D721Med (cell line): ENCODE measurements around the gene LRRN3.
"Not testable (repeated sequence)": the region's sequence is repeated elsewhere in the genome, so short reads cannot be mapped to it uniquely, and the experiment has no call there.

Experiments used
- DNase-seq: peaks from one replicate; pipeline ENCODE4 v3.0.0; 2011; ENCODE audit warnings: low spot score; ENCODE audit not compliant: insufficient read length
- FAIRE-seq: peaks from 2 replicates; lab custom pipeline; 2011; peaks lifted over from hg19 to GRCh38; lab: Jason Lieb, UNC
- TF ChIP-seq, protein P1 (sequence below): IDR thresholded peaks from 2 replicates; pipeline ENCODE4 v1.5.1; 2012; ENCODE audit warnings: mild to moderate bottlenecking, control low read depth; ENCODE audit not compliant: insufficient read depth; ENCODE audit errors: missing control alignments

LRRN3 gene

DNA sequence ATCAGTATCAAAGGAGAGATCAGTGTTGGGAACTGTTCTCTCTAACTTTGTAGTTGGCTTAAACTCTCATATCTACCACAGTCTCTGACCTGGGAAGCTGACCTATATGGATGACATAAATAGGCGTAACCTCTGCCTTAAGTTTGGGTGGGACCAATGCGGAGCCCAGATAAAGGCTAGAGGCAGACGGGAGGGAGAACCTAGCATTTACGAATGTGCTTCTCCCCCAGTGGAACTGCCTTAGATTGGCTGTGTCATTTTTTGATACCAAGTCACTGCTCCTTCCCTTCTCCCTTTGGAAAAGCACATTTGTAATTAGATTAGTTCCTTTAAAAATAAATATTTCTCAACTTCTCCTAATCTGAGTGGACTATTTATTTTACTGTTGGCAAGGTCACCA, 23.7 kb upstream of the LRRN3 start:
- TF ChIP-seq, protein P1, sequence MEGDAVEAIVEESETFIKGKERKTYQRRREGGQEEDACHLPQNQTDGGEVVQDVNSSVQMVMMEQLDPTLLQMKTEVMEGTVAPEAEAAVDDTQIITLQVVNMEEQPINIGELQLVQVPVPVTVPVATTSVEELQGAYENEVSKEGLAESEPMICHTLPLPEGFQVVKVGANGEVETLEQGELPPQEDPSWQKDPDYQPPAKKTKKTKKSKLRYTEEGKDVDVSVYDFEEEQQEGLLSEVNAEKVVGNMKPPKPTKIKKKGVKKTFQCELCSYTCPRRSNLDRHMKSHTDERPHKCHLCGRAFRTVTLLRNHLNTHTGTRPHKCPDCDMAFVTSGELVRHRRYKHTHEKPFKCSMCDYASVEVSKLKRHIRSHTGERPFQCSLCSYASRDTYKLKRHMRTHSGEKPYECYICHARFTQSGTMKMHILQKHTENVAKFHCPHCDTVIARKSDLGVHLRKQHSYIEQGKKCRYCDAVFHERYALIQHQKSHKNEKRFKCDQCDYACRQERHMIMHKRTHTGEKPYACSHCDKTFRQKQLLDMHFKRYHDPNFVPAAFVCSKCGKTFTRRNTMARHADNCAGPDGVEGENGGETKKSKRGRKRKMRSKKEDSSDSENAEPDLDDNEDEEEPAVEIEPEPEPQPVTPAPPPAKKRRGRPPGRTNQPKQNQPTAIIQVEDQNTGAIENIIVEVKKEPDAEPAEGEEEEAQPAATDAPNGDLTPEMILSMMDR: no peak
- DNase-seq (no peak), FAIRE-seq (no peak)

DNA sequence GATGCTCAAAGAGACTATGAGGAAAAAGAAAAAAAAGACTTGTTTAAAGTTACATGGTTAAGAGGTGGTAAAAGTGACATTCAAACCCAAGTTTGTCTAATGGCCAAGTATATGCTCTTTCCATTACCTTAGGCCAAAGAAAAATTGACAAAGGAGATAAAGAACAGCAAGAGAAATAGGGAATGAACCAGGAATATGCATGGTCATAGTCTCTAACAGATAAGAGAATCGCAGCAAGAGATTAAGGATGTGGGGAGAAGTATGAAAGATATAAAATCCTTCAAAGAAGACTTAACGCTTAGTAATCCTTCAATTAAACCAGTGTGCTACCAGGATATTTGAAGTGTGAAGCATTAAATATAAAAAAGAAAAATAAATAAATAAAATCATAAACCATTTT, 23.2 kb upstream of the LRRN3 start:
- FAIRE-seq (no peak), DNase-seq (no peak)
- TF ChIP-seq, protein P1: no peak

DNA sequence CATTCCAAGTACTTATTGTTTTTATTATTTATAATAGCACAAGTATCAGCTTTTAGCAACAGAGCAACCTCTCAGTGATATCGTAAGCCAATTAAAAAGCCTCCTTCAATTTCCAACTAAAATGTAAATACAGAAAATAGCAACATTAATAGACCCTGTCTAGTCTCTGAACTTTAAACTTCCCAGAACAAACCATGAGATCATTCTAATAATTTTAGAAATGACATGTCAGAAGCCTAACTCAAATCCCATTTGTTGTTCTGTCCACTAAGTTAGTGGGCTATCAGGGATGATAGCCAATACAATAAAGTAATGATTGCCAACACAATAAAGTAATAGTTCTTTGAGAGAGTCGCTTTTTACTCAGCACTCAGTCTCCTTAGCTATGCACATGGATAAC, 22.3 kb upstream of the LRRN3 start:
- TF ChIP-seq, protein P1: no peak
- FAIRE-seq: no peak
- no peak for DNase-seq

DNA sequence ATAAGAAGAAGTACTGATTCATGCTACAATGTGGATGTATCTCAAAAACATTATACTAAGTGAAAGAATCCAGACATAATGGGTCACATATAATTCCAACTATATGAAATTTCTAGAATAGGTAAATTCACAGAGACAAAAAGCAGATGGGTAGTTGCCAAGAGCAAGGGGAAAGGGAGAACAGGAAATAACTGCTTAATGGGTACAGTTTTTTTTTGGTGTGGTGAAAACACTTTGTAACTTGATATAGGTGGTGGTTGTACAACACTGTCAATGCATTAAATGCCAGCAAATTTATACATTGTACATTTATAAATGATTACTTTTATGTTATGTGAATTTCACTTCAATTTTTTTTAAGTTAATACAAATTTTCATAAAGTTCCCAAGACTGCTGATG, 19.4 kb upstream of the LRRN3 start:
- FAIRE-seq (no peak), DNase-seq (no peak)
- TF ChIP-seq, protein P1: no peak

DNA sequence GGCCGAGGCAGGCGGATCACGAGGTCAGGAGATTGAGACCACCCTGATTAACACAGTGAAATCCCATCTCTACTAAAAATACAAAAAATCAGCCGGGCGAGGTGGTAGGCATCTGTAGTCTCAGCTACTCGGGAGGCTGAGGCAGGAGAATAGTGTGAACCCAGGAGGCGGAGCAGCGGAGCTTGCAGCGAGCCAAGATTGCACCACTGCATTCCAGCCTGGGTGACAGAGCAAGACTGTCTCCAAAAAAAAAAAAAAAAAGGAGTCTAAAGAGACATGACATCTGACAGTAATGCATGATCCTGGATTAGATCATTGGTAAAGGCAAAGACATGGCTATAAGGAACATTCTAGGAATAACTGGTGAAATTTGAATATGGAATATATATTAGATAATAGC, 18.3 kb upstream of the LRRN3 start:
- FAIRE-seq: not testable (repeated sequence)

DNA sequence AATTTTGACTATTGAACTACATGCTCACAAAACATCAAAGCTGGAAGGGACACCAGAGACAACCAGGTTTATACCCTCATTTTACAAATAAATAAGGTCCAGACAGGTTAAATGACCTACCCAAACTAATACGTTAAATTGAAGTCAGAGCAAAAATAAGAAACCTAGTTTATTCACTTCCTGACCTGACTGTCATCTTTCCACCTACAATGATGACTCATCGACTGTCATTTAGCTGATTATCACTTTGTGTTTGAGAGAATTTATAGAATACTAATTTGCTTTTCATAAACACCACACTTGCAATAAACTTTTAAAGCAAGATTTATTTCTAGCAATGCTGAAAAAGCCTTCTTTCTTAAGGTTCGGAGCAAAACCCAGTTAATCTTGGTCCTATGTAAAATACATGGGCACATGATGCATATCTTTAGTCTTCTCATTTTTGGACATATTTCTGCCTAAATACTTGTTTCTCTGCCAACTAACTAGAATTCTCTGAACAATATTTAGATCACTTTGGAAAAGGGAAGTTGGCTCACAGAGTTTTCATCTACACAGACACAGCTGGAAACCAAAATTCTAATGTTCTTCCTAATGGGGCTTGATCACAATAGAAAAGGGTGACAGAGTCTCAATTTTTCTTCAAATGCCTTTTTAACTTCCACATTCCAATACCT, 16.7 kb upstream of the LRRN3 start:
- DNase-seq (no peak), FAIRE-seq (no peak)
- TF ChIP-seq, protein P1: no peak

More for the DNA sequence above, 18.3 kb upstream of the LRRN3 start:
- not testable (repeated sequence) for DNase-seq

DNA sequence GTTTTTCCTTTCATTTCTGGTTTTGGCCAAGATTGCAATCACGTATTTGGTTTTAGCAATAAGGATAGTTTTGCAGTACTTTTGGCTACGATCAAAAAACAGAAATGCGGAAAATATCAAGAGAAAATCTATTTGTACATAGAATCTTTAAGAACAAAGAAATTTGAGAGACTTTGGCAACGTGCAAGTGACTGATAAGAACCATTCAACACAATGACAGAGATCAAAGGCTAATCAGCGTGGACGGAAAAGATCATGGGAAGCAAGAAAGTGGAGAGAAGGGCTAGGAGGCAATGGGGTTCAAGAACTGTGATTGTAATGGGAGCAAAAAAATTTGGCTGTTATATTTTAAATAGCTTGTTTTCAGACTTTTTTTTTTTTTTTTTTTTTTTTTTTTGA, 16.2 kb upstream of the LRRN3 start:
- DNase-seq (no peak), FAIRE-seq (no peak)
- TF ChIP-seq, protein P1: no peak
